HG03064 (cell line): Measurements from ENCODE around the gene RRP1.

Source experiments
- ATAC-seq: cut with Tn5 transposase; IDR thresholded peaks from one replicate; pipeline ENCODE4 v1.9.1; 2021; ENCODE audit warnings: low read depth; ENCODE audit not compliant: unreplicated experiment

The RRP1 gene

DNA sequence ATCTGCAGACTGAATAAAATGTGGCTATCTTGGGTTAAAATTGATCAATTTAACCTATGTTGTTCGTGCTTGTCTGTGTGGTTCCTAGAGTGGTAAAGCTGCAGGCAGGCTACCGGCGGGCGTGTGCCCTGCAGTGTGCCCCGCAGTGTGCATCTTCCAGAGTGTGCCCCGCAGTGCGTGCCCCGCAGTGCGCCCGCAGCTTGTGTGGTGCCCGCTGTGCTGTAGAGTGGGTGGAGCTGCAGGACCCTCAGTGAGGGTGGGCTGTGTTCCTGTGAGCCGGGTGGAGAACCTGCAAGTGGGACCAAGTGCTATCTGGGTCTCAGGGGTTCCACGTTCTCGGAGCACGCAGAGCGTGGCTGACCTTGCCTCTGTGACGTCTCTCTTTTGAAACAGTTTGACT, 10.7 kb downstream of the RRP1 start:
- ATAC-seq = no peak

GRCh38 chr21:43800566-43800965, 11.2 kb downstream of the RRP1 start:
- ATAC-seq = no peak

GRCh38 chr21:43801006-43801783, 11.8 kb downstream of the RRP1 start:
- ATAC-seq = no peak

GRCh38 chr21:43802713-43803313, 13.4 kb downstream of the RRP1 start:
- ATAC-seq = no peak

GRCh38 chr21:43803558-43804300, 14.4 kb downstream of the RRP1 start:
- no peak for ATAC-seq

- ATAC-seq = peak; percentile 65
These were observed 16.0 kb downstream of the RRP1 start for GRCh38 chr21:43805275-43805800.

DNA sequence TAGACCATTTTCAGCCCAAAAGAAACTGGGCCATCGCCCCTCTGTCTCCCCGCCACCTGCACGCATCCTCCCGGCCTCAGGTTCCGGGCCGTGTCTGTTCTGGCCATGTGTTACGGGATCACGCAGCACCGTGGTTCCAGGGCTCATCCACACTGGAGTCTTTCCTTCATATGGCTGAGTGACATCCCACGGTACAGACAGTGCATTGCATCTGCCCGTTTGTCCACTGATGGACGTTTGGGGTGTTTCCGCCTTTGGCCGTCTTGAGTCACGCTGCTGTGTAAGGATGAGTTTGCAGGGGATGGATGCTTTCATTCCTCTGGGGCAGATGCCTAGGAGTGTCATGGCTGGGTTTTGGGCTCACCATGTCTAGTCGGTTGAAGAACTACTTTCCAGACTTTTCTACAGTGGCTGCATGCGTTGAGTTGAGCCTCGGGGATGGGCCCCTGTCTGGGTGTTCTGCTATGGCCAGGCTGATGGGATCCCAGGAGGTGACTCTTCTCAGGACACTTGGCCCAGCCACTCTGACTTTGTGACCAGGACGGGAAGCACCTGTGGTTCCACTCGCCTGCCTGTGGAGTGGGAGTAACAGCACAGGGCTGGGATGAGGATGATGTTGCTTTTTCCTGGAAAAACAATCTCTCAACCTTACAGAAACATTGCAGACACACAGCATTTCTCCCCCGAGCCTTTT, 16.8 kb downstream of the RRP1 start:
- ATAC-seq = no peak

DNA sequence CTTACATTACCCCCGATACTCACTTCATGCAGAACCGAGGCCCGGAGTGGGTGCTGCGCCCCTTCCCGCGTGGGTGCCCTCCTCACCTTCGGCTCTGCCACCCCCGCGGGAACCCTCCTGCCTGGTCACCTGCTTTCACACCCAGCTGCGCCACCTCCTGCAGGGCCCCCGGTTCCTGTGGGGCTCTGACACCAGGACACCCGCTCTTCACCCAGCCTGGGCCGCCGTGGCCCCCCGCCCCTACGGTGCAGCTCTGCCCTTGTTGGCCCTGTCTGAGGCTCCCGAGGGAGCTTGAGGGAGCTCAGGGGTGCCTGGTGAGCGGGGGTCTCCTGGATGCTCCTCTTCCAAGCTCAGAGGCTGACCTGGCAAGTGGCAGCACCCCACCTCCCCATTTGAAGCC, 19.0 kb downstream of the RRP1 start:
- no peak for ATAC-seq

DNA sequence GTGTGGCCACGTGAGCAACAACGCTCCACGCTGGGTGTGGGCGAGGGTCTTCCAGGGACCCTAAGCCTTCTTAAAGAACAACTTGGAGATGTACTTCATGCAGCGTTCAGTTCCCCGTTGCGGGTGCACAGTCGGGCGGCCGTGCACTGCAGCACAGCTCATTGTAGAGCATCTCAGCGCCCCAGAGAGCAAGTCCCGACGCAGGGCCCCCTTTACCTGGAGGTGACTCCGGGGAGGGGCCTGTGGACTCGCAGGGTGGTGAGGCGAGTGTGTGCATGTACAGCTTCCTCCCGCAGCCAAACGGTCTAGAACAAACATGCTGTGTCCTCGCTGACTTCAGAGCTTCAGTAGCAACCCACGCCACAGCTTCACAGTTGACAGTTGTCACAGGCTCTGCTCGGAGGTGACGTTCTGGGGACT, 19.5 kb downstream of the RRP1 start:
- ATAC-seq = no peak

DNA sequence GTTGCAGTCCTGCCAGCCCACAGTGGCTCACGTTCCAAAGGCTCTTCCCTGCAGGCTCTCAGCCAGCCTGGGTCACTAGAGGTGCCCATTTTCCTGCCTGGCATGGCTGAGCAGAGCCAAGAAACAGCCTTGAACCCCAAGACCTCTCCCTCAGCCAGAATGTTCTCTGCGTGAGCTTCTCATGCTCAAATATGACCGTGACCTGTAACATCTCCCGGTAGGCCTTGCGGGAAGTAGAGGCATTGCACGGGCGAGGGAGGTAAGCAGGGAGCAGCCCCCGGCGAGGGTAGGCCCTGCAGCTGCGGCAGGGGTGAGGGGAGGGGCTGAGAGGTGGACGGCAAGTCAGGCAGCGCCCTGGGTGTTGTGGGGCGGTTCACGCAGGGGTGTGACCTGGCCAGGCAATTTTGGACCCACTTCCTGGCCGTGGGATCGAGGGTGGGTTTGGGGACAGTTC, 20.0 kb downstream of the RRP1 start:
- no peak for ATAC-seq

- no peak for ATAC-seq
These were observed 20.6 kb downstream of the RRP1 start for GRCh38 chr21:43809853-43810504.

DNA sequence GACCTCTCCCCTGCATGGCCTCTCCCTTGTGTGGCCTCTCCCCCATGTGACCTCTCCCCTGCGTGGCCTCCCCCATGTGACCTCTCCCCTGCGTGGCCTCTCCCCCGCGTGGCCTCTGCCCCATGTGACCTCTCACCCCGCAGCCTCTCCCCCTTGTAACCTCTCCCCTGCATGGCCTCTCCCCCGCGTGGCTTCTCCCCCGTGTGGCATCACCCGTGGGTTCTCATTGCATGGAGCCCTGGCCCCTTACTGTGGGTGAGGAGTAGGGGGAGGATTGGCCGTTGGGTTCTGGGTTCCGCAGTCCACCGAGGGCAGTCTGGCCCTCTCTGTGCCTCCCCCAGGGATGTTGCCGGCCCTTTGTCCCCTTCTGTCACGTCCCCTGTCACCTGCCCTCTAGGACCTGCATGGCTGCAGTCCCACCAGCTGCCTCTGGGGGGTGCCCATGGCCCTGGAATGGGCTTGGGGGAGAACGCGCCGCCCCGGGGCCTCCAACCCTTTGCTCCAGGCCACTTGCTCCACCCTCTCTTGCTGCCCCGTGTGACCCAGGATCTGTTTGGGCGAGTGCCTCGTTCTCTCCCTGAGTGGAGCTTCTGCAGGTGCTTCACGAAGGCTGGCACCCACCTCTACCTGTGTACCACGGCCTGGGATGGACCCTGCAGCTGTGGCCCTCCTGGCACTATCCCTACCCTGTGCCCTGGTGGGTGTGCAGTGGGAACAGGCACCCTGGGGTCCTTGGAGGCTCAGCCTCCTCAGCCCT, 21.3 kb downstream of the RRP1 start:
- no peak for ATAC-seq

DNA sequence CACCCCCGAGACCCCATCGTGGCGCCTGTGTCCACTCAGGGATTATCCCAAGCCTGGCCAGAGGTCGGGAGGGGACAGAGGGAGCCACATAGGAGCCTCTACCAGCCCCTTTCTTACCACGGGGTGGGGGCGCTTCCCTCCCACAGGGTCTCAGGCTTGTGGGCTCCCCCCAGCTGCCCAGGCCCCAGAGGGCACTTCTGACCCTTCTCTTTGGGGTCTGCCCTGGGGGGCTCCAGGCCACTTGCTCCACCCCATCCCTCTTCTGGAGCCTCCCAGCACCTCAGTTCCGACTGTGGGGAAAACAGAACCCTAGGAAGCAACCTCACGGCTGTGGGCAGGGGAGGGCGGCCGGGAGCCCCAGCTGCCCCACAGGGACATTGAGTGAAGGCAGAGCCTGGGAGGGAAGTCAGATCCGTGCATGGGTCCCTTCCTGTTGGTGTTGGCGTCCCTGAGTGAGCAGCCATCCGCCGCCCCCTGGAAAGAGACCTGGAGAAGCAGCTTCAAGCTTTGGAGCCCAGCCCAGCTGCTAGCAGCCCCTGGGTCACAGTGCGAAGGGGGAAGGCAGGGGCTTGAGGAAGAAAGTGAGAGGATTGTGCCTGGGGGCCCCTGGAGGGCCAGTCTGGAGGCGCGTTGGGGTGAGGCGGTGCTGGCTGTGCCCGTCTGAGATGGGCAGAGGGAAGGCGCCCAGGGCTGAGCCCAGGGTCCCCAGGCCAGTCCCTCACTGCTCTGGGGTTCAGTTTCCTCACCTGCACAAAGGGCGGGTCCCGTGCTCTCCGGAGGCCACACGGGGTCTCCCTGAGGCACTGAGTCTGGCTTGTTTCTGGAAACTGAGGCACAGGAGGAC, 22.1 kb downstream of the RRP1 start:
- ATAC-seq = no peak

GRCh38 chr21:43812139-43812821, 22.9 kb downstream of the RRP1 start:
- ATAC-seq = no peak

- ATAC-seq = no peak
These were observed 23.7 kb downstream of the RRP1 start for GRCh38 chr21:43812957-43813655.

GRCh38 chr21:43813656-43813980, 24.2 kb downstream of the RRP1 start:
- no peak for ATAC-seq

GRCh38 chr21:43814215-43815106, 25.1 kb downstream of the RRP1 start:
- no peak for ATAC-seq
